H1 (cell line): Measurements from ENCODE around the gene AGER. TPM values are rescaled to one million over a fixed set of nuclear protein-coding genes. Genes with fewer than 3 reads are reported as not detected.
A peak's percentile ranks its signal among the peaks of the same experiment; 100 is the strongest.

ENCODE experiments used
- CTCF ChIA-PET: fragments of 300-600 bp; sonication (Branson Sonifier 250); formaldehyde crosslinking; loops from one replicate; lab custom pipeline; 2021; ENCODE audit not compliant: partially characterized antibody; lab: Charles Lee
- POLR2A ChIA-PET: fragments of 300-600 bp; sonication (Branson Sonifier 250); formaldehyde crosslinking; loops from one replicate; lab custom pipeline; 2021; ENCODE audit warnings: inconsistent platforms; ENCODE audit not compliant: partially characterized antibody; lab: Charles Lee
- DNase-seq, 2 experiments: peaks; one replicate each; pipeline versions ENCODE4 v3.0.0 to v3.0.0-alpha.2; 2010 to 2022; ENCODE audit warnings: low spot score in 2 of 2, low read depth in 1 of 2, mixed read lengths in 1 of 2
- FAIRE-seq: peaks from 2 replicates; lab custom pipeline; 2011; peaks lifted over from hg19 to GRCh38; lab: Jason Lieb, UNC
- H2AFZ ChIP-seq: 2 replicates; pipeline ENCODE4 v1.8.1; 2012; ENCODE audit warnings: low read length, inconsistent platforms
- H2AK5ac ChIP-seq: 2 replicates; pipeline ENCODE4 v1.6.1; 2013; ENCODE audit warnings: low read depth, low read length
- H2BK120ac ChIP-seq: replicated peaks from 2 replicates; pipeline ENCODE3; 2013; ENCODE audit warnings: low read depth, low read length, inconsistent platforms
- H2BK12ac ChIP-seq: 2 replicates; pipeline ENCODE4 v1.6.1; 2013; ENCODE audit warnings: low read depth, low read length
- H2BK15ac ChIP-seq: 2 replicates; pipeline ENCODE4 v1.6.1; 2013; ENCODE audit warnings: low read length
- H2BK20ac ChIP-seq: 2 replicates; pipeline ENCODE4 v1.6.1; 2013; ENCODE audit warnings: low read length
- H2BK5ac ChIP-seq: 2 replicates; pipeline ENCODE4 v1.6.1; 2013; ENCODE audit warnings: low read depth, low read length
- H3K14ac ChIP-seq: 2 replicates; pipeline ENCODE4 v1.6.1; 2013; ENCODE audit warnings: inconsistent platforms; ENCODE audit not compliant: insufficient read length
- H3K18ac ChIP-seq: 2 replicates; pipeline ENCODE4 v1.6.1; 2013; ENCODE audit warnings: low read length; ENCODE audit errors: extremely low read depth
- H3K23ac ChIP-seq: 2 replicates; pipeline ENCODE4 v1.6.1; 2013; ENCODE audit warnings: inconsistent platforms; ENCODE audit not compliant: insufficient read length
- H3K23me2 ChIP-seq: 2 replicates; pipeline ENCODE4 v1.6.1; 2013; ENCODE audit warnings: low read depth, low read length
- H3K27ac ChIP-seq: 2 replicates; pipeline ENCODE4 v1.6.1; 2011; ENCODE audit warnings: low read depth, low read length, inconsistent platforms
- H3K27me3 ChIP-seq, 4 experiments: replicated peaks in 1 of 4; 1 replicate in 1 of 4; 2 replicates in 3 of 4; pipeline versions ENCODE4 v1.6.1 to v1.8.1; 2011 to 2013; ENCODE audit warnings: low read length in 3 of 4, mild to moderate bottlenecking in 3 of 4, inconsistent platforms in 2 of 4, mixed read lengths in 2 of 4, moderate library complexity in 1 of 4; ENCODE audit not compliant: control insufficient read depth in 3 of 4, insufficient read depth in 3 of 4; ENCODE audit errors: extremely low read depth in 1 of 4
- H3K36me3 ChIP-seq, 4 experiments: 2 replicates each; pipeline versions ENCODE4 v1.6.1 to v1.8.1; 2011 to 2013; ENCODE audit warnings: mild to moderate bottlenecking in 4 of 4, low read length in 3 of 4, moderate library complexity in 2 of 4, control low read depth in 1 of 4, inconsistent platforms in 1 of 4; ENCODE audit not compliant: insufficient read depth in 4 of 4, control insufficient read depth in 2 of 4
- H3K4ac ChIP-seq: replicated peaks from 2 replicates; pipeline ENCODE3; 2013; ENCODE audit warnings: low read length, low read depth, mixed read lengths, inconsistent platforms; ENCODE audit not compliant: insufficient read length
- H3K4me1 ChIP-seq, 4 experiments: replicated peaks in 1 of 4; 1 replicate in 1 of 4; 2 replicates in 3 of 4; pipeline versions ENCODE4 v1.6.1 to v1.8.1; 2011 to 2013; ENCODE audit warnings: low read length in 3 of 4, inconsistent platforms in 2 of 4, mixed read lengths in 1 of 4; ENCODE audit not compliant: insufficient read depth in 4 of 4, control insufficient read depth in 3 of 4
- H3K4me2 ChIP-seq, 2 experiments: 2 replicates each; pipeline versions ENCODE4 v1.6.1 to v1.8.1; 2011 to 2013; ENCODE audit warnings: low read depth in 2 of 2, low read length in 2 of 2, control low read depth in 1 of 2, inconsistent platforms in 1 of 2, mild to moderate bottlenecking in 1 of 2; ENCODE audit not compliant: insufficient read depth in 1 of 2
- H3K4me3 ChIP-seq, 4 experiments: fragments of 200-600, 300-600 bp in 1 of 4; sonication (generic), shearing (Covaris generic), sonication (Bioruptor Twin) in 1 of 4; 2 replicates each; pipeline versions ENCODE4 v1.5.1 to v1.8.1; 2011 to 2016; ENCODE audit warnings: low read length in 4 of 4, low read depth in 3 of 4, control low read depth in 2 of 4, inconsistent platforms in 2 of 4, mild to moderate bottlenecking in 2 of 4, mixed read lengths in 1 of 4, moderate library complexity in 1 of 4; ENCODE audit not compliant: insufficient read depth in 2 of 4; ENCODE audit errors: extremely low read depth in 1 of 4
- H3K56ac ChIP-seq: replicated peaks from 2 replicates; pipeline ENCODE3; 2013; ENCODE audit warnings: low read depth, mild to moderate bottlenecking, mixed read lengths, low read length, inconsistent platforms; ENCODE audit not compliant: insufficient read length
- H3K79me1 ChIP-seq: 2 replicates; pipeline ENCODE4 v1.6.1; 2013; ENCODE audit warnings: low read depth, low read length, control low read depth
- H3K79me2 ChIP-seq, 2 experiments: 2 replicates each; pipeline versions ENCODE4 v1.6.1 to v1.8.1; 2012 to 2013; ENCODE audit warnings: low read length in 2 of 2, mild to moderate bottlenecking in 2 of 2, inconsistent platforms in 1 of 2; ENCODE audit not compliant: insufficient read depth in 2 of 2, control insufficient read depth in 1 of 2
- H3K9ac ChIP-seq, 4 experiments: replicated peaks in 1 of 4; 1 replicate in 1 of 4; 2 replicates in 3 of 4; pipeline versions ENCODE4 v1.6.1 to v1.8.1; 2011 to 2013; ENCODE audit warnings: low read depth in 3 of 4, low read length in 3 of 4, control low read depth in 2 of 4, mild to moderate bottlenecking in 2 of 4, moderate library complexity in 2 of 4, inconsistent platforms in 1 of 4; ENCODE audit errors: extremely low read depth in 1 of 4
- H3K9me3 ChIP-seq, 2 experiments: 2 replicates each; pipeline versions ENCODE4 v1.6.1 to v1.8.1; 2012 to 2013; ENCODE audit warnings: mild to moderate bottlenecking in 2 of 2, moderate library complexity in 2 of 2, control low read depth in 1 of 2, inconsistent platforms in 1 of 2, low read depth in 1 of 2, low read length in 1 of 2, mixed read lengths in 1 of 2; ENCODE audit not compliant: insufficient read depth in 2 of 2
- H4K20me1 ChIP-seq, 2 experiments: replicated peaks in 1 of 2; 2 replicates each; pipeline versions ENCODE3 to v1.8.1; 2011 to 2013; ENCODE audit warnings: inconsistent platforms in 2 of 2, low read length in 2 of 2, mild to moderate bottlenecking in 1 of 2; ENCODE audit not compliant: insufficient read depth in 2 of 2, control insufficient read depth in 1 of 2
- H4K5ac ChIP-seq: 2 replicates; pipeline ENCODE4 v1.6.1; 2013; ENCODE audit warnings: low read length, low read depth, mixed read lengths, inconsistent platforms; ENCODE audit not compliant: insufficient read length
- H4K8ac ChIP-seq: 2 replicates; pipeline ENCODE4 v1.8.0; 2013; ENCODE audit warnings: mild to moderate bottlenecking, moderate library complexity, low read length, inconsistent platforms; ENCODE audit not compliant: insufficient read depth; ENCODE audit errors: extremely low read depth
- H4K91ac ChIP-seq: replicated peaks from 2 replicates; pipeline ENCODE3; 2013; ENCODE audit warnings: low read length, mixed read lengths, inconsistent platforms; ENCODE audit not compliant: insufficient read length
- ASH2L ChIP-seq: fragments of 200-600, 300-600 bp; sonication (generic); IDR thresholded peaks from one replicate; pipeline ENCODE4 v1.7.1; 2017; ENCODE audit warnings: low read length
- CHD1 ChIP-seq: IDR thresholded peaks from 2 replicates; pipeline ENCODE4 v1.6.1; 2012; ENCODE audit warnings: low read depth, low read length, improper control_type of control experiment
- CTBP2 ChIP-seq: IDR thresholded peaks from 2 replicates; pipeline ENCODE4 v1.7.0; 2011; ENCODE audit warnings: borderline replicate concordance, mild to moderate bottlenecking, moderate library complexity, mixed read lengths, low read length; ENCODE audit not compliant: insufficient read depth, insufficient read length
- E2F6 ChIP-seq: IDR thresholded peaks from 2 replicates; pipeline ENCODE4 v1.6.1; 2012; ENCODE audit warnings: inconsistent platforms
- GABPA ChIP-seq: IDR thresholded peaks from 2 replicates; pipeline ENCODE4 v1.6.1; 2011; ENCODE audit warnings: mild to moderate bottlenecking, low read length, moderate library complexity, borderline replicate concordance; ENCODE audit not compliant: insufficient read depth
- JUND ChIP-seq: IDR thresholded peaks from 2 replicates; pipeline ENCODE4 v1.6.1; 2011; ENCODE audit warnings: mild to moderate bottlenecking, improper control_type of control experiment, low read length
- KDM5A ChIP-seq: fragments of 200-600 bp; IDR thresholded peaks from 2 replicates; pipeline ENCODE4 v1.7.1; 2012; ENCODE audit warnings: mild to moderate bottlenecking, low read length, inconsistent platforms, mixed read lengths
- SP4 ChIP-seq: IDR thresholded peaks from 2 replicates; pipeline ENCODE4 v1.6.1; 2012; ENCODE audit warnings: low read length, inconsistent platforms
- TBP ChIP-seq: IDR thresholded peaks from 2 replicates; pipeline ENCODE4 v1.6.1; 2011; ENCODE audit warnings: low read depth, low read length, improper control_type of control experiment
- WGBS, 2 experiments: shearing (Covaris generic) in 1 of 2; methylation state at CpG; one replicate each; pipeline versions ENCODE4 v1.1.6 to v1.1.7; 2013 to 2015; ENCODE audit warnings: low lambda C conversion rate in 2 of 2, mixed read lengths in 2 of 2, inconsistent platforms in 1 of 2, low coverage in 1 of 2, missing lambda C conversion rate in 1 of 2; ENCODE audit not compliant: insufficient replicate concordance in 2 of 2, insufficient coverage in 1 of 2, insufficient read length in 1 of 2; ENCODE audit errors: extremely low coverage in 1 of 2, missing lambda C conversion rate in 1 of 2; 5-methylcytosine and 5-hydroxymethylcytosine counted together
- polyA plus RNA-seq, 7 experiments: library from polyadenylated mRNA; depleted of rRNA in 3 of 7; stranded (reverse) in 5 of 7; unstranded in 2 of 7; fragments of >200 nt in 5 of 7; fragments of 200-250 nt in 2 of 7; gene quantifications; 1 replicate in 5 of 7; 2 replicates in 1 of 7; 4 replicates in 1 of 7; pipeline versions ENCODE4 v1.2.1 to v1.2.3, GENCODE V29; 2011 to 2013; ENCODE audit warnings: missing spikeins in 2 of 7, mixed read lengths in 2 of 7
- total RNA-seq: library from RNA; stranded (reverse); fragmentation: NEBNext Ultra II Directional; extraction: Animal tissue kit (Norgen Biotek cat#: 25700); gene quantifications from 2 replicates; pipeline ENCODE4 v1.2.1, GENCODE V29; 2021
- TF ChIP-seq, protein P1 (sequence below): IDR thresholded peaks from 2 replicates; pipeline ENCODE4 v1.6.1; 2011; ENCODE audit warnings: low read depth, mild to moderate bottlenecking, low read length; ENCODE audit not compliant: insufficient read depth

AGER gene
- total and polyA plus RNA-seq, 2 of the 8 experiments (the other 6 are each of a cell fraction or from before 2014, with no cell fraction given) = 3.8 to 10.9 TPM

GRCh38 chr6:32194825-32195651 is 11.0 kb upstream of the AGER start:
- CTCF ChIA-PET = interaction anchor here (0.6 to 1.3 kb wide), 8 partner anchors 15 to 521 kb away, joined by 3 to 5 read pairs (median 3); no protein-coding TSS in a partner anchor
- DNase-seq = no peak
- no peak overlapping the region for H2AFZ ChIP-seq
- no peaks in the 10 kb centered on the region; a peak in 1 of 4 replicates for H3K79me2 ChIP-seq
- peak overlapping the region; percentile 24 for H4K5ac ChIP-seq
- no peak overlapping the region for H3K23ac ChIP-seq
- H3K18ac ChIP-seq = peak overlapping the region; percentile 95
- peaks cover 8 to 42% (median 24%) of the 10 kb centered on the region in 4 experiments for H3K4me1 ChIP-seq
- H4K20me1 ChIP-seq = no peaks in the 10 kb centered on the region
- FAIRE-seq = peak; percentile 69
- H2BK120ac ChIP-seq = peak overlapping the region; percentile 94
- H3K79me1 ChIP-seq = no peaks in the 10 kb centered on the region; the same call in 1 of the 2 replicates
- H3K4me2 ChIP-seq = peak overlapping the region; percentile 77 to 89
- H2BK5ac ChIP-seq = peak overlapping the region; percentile 86
- no peak overlapping the region for H4K8ac ChIP-seq
- no peak overlapping the region for H2BK20ac ChIP-seq
- H3K14ac ChIP-seq = no peak overlapping the region
- peak overlapping the region; percentile 70 for H3K56ac ChIP-seq
- peak overlapping the region; percentile 86 for H3K27ac ChIP-seq
- 23% methylated on average over 13 of the region's 15 CpGs; no CpG with 5 or more reads in 1 of the 2 experiments for WGBS, 2 experiments
- no peaks in the 10 kb centered on the region for H3K36me3 ChIP-seq
- H3K23me2 ChIP-seq = peaks cover 7% of the 10 kb centered on the region; the same call in 1 of the 2 replicates
- peak overlapping the region; percentile 97 for H2AK5ac ChIP-seq
- H3K9ac ChIP-seq = peak overlapping the region in 3 of 4 experiments; percentile 62 to 67 (median 63); a peak in 6 of 7 replicates
- peak overlapping the region; percentile 67 for H4K91ac ChIP-seq
- no peaks in the 10 kb centered on the region for H3K9me3 ChIP-seq
- H2BK15ac ChIP-seq = no peak overlapping the region
- no peaks in the 10 kb centered on the region for H3K27me3 ChIP-seq
- H2BK12ac ChIP-seq = peak overlapping the region; percentile 76; the same call in 1 of the 2 replicates
- peak overlapping the region; percentile 36 to 61 (median 58); a peak in 7 of 8 replicates for H3K4me3 ChIP-seq
- POLR2A ChIA-PET = interaction anchor here (0.6 to 13.3 kb wide), 17 partner anchors 9 to 777 kb away, joined by 3 to 194 read pairs (median 4); partner anchors contain the start of genes AGPAT1, ATF6B, DXO and FKBPL
- peak overlapping the region; percentile 61 for H3K4ac ChIP-seq
- TF ChIP-seq CTBP2 = no peak
- no peak for TF ChIP-seq ASH2L
- TF ChIP-seq GABPA = no peak
- peak; percentile 77 for TF ChIP-seq TBP
- TF ChIP-seq, protein P1, sequence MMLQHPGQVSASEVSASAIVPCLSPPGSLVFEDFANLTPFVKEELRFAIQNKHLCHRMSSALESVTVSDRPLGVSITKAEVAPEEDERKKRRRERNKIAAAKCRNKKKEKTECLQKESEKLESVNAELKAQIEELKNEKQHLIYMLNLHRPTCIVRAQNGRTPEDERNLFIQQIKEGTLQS = no peak
- no peak for TF ChIP-seq SP4
- TF ChIP-seq CHD1 = 0 out of 2 replicates have a peak, but pooled peaks have one; percentile 19
- TF ChIP-seq KDM5A = no peak
- TF ChIP-seq JUND = no peak
- TF ChIP-seq E2F6 = no peak
